ENCODE measurements around the gene PDCD1LG2. TPM values are rescaled to one million over a fixed set of nuclear protein-coding genes. Genes with fewer than 3 reads are reported as not detected.

Gene PDCD1LG2
- total RNA-seq, 6 donors from 2014 or later: 1.0 to 10.6 (median 3.2) TPM

DNA sequence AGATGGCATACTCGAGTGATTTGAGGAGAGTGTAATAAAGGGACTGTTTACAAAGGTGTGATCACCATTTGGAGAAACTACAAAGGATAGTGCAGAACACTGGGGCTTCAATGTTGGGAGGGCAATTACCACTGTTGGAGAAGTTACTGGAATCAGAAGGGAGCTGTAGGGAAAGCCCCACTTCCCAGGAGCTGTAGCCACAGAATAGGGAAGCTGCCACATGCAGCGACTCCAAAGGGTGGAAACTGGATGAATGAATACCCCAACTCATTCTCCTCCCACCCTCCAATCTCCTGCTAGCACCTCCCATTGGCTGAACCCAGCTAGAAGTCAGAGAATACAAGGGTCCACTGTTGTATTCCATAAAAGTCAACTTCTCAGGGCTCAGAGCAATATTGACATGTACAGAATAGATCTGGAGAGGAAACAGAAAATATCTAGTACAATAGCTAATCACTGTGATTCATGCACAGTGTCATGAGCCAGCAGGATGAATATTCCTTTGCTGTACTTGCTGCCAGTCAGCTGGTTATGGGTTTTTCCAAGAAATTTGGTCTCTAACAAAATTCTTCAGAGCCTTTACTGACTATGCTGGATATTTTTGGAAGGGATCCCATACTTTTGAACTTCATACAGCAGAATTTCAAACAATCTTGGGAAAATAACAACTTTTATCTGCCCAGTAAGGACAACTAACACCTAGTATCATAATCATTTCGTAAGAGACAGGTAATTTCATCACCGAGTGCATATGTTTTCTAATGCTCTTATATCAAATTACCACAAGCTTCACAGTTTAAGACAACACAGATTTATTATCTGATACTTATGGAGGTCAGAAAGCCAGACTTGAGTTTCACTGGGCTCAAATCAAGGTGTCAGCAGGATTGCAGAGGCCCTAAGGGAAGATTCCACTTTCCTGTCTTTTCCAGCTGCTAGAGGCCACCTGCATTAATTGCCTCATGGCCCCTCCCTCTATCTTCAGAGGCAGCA, 39.6 kb downstream of the PDCD1LG2 start:
- H3K9me3 ChIP-seq: no peaks in the 10 kb centered on the region
- H3K27ac ChIP-seq: no peak overlapping the region
- H3K36me3 ChIP-seq: no peaks in the 10 kb centered on the region
- H3K4me3 ChIP-seq: no peak overlapping the region
- no peak for DNase-seq
- H3K4me1 ChIP-seq: no peaks in the 10 kb centered on the region
- ATAC-seq (ENCODE audit: low FRiP score in 2 of 2): no peak
- WGBS, 2 donors: 79 to 81% methylated on average over 4 of the region's 4 CpGs
- TF ChIP-seq POLR2AphosphoS5 (IDR thresholded peaks at IDR 0.05): no peak
- TF ChIP-seq EP300 (IDR thresholded peaks at IDR 0.05): no peak
- no peak for TF ChIP-seq POLR2A (IDR thresholded peaks at IDR 0.05)
- TF ChIP-seq, protein P1, sequence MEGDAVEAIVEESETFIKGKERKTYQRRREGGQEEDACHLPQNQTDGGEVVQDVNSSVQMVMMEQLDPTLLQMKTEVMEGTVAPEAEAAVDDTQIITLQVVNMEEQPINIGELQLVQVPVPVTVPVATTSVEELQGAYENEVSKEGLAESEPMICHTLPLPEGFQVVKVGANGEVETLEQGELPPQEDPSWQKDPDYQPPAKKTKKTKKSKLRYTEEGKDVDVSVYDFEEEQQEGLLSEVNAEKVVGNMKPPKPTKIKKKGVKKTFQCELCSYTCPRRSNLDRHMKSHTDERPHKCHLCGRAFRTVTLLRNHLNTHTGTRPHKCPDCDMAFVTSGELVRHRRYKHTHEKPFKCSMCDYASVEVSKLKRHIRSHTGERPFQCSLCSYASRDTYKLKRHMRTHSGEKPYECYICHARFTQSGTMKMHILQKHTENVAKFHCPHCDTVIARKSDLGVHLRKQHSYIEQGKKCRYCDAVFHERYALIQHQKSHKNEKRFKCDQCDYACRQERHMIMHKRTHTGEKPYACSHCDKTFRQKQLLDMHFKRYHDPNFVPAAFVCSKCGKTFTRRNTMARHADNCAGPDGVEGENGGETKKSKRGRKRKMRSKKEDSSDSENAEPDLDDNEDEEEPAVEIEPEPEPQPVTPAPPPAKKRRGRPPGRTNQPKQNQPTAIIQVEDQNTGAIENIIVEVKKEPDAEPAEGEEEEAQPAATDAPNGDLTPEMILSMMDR (IDR thresholded peaks at IDR 0.05): no peak
- H3K27me3 ChIP-seq: no peaks in the 10 kb centered on the region

DNA sequence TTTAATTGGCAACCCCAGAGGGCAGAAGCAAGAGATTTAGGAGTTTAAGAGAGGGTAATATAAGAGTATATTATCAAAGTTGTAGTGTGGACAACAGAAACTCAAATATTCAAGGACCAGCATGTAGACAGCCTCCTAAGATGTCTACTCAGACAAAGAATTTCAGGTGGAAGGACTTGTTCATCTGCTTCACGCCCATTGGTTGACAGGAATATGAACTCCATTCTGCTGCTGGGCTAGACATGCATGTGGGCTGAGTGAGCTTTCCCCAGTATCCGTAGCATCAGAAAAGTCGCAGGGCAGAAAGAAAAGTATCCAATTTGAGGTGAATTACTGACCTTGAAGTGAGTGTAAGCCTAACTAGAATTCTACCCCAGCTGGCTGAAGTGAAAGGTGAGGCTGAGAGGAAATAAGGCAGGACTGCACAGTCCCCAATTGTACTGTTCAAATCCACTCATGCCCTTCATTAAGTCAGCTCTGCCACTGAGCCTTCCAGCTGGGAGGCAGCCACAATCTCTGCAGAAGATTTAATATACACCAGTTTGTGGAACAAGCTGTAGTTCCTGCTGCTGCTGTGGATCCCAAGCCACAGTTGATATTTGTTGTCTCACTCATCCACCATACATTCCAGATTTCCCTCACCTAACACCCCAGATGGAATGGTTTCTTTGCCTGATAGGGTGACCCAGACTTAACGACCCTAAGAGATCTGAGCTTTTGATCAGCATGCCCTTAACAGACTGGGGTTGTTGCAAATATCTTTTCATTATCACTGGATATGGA, 41.2 kb downstream of the PDCD1LG2 start:
- Histone ChIP-seq H3K9me3 (no peaks in the 10 kb centered on the region), H3K4me3 (no peak overlapping the region), H3K36me3 (no peaks in the 10 kb centered on the region), H3K27me3 (no peaks in the 10 kb centered on the region), H3K27ac (no peak overlapping the region), H3K4me1 (no peaks in the 10 kb centered on the region)
- TF ChIP-seq POLR2AphosphoS5 (IDR thresholded peaks at IDR 0.05) (no peak), POLR2A (IDR thresholded peaks at IDR 0.05) (no peak), EP300 (IDR thresholded peaks at IDR 0.05) (no peak)
- TF ChIP-seq, protein P1 (IDR thresholded peaks at IDR 0.05): no peak
- ATAC-seq (ENCODE audit: low FRiP score in 2 of 2): no peak
- WGBS, 2 donors: 90 to 92% methylated on average over 4 of the region's 4 CpGs
- no peak for DNase-seq

DNA sequence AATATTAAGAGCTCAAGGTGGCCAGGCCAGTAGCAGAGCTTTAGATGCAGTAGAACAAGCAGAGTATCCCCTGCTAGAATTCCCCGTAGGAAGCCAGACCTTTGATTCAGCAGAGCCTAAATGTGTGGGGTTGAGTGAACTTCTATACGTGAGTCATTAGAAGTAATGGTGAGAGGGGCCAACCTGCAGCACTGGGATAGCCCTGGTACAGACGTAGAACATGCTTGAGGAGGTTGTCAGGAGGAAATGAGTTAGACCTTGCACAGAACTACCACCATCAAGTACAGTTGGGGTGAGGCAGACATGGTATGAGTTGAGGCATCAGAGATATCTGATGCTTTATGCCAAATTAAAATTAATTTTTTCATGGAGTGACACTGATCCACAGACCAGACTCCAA, 42.0 kb downstream of the PDCD1LG2 start:
- TF ChIP-seq, protein P1 (IDR thresholded peaks at IDR 0.05): no peak
- TF ChIP-seq POLR2A (IDR thresholded peaks at IDR 0.05) (no peak), EP300 (IDR thresholded peaks at IDR 0.05) (no peak), POLR2AphosphoS5 (IDR thresholded peaks at IDR 0.05) (no peak)
- Histone ChIP-seq H3K27ac (no peak overlapping the region), H3K4me3 (no peak overlapping the region), H3K4me1 (peaks cover 0 to 2% (median 1%) of the 10 kb centered on the region in 4 donors), H3K9me3 (no peaks in the 10 kb centered on the region), H3K27me3 (no peaks in the 10 kb centered on the region), H3K36me3 (no peaks in the 10 kb centered on the region)
- ATAC-seq (ENCODE audit: low FRiP score in 2 of 2) (no peak), DNase-seq (no peak)
- WGBS, 2 donors: 91 to 95% methylated on average over 3 of the region's 3 CpGs

DNA sequence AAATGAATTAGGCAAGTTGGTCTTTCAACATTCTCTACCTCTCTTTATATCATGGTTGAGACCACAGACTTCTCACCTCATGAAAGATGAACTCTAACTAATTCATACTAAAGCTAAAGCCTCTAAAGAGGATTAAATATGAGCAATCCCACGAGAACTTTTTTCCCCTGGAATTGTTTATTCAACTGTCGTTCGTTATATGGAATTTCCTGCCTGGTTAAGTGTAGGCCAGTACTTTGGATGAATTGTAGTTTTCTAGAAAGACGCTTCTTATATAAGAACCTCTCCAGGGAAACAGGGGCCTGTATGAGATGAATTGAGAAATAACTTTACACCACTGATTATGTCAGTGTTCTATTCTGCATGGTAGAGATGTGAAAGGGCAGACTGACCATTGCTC, 42.9 kb downstream of the PDCD1LG2 start:
- DNase-seq: no peak
- ATAC-seq (ENCODE audit: low FRiP score in 2 of 2): no peak
- TF ChIP-seq, protein P1 (IDR thresholded peaks at IDR 0.05): no peak
- TF ChIP-seq EP300 (IDR thresholded peaks at IDR 0.05) (no peak), POLR2A (IDR thresholded peaks at IDR 0.05) (no peak), POLR2AphosphoS5 (IDR thresholded peaks at IDR 0.05) (no peak)
- Histone ChIP-seq H3K4me1 (peaks cover 6 to 10% (median 9%) of the 10 kb centered on the region in 4 donors), H3K27ac (no peak overlapping the region), H3K4me3 (no peak overlapping the region), H3K27me3 (no peaks in the 10 kb centered on the region), H3K36me3 (no peaks in the 10 kb centered on the region), H3K9me3 (no peaks in the 10 kb centered on the region)
- 50 to 52% methylated on average over 4 of the region's 4 CpGs for WGBS, 2 donors

All from upper lobe of left lung (tissue), 6 donors.